ENCODE data around the gene AKR1E2. TPM values are rescaled to one million over a fixed set of nuclear protein-coding genes. Genes with fewer than 3 reads are reported as not detected.

The AKR1E2 gene
- total and polyA plus RNA-seq, 9 of the 15 experiments (the other 6 are each of a cell fraction or from before 2014, with no cell fraction given): 4.2 to 16.6 (median 9.8) TPM

- TF ChIP-seq ZNF699 (CRISPR knock-in tag; IDR thresholded peaks at IDR 0.05; ENCODE audit: insufficient replicate concordance): no peak
- TF ChIP-seq ZNF311 (CRISPR knock-in tag; IDR thresholded peaks at IDR 0.05): peak; percentile 32; the same call in 1 of the 2 replicates
- no peak for TF ChIP-seq DNMT1 (IDR thresholded peaks at IDR 0.05)
- TF ChIP-seq ZKSCAN3 (CRISPR knock-in tag; IDR thresholded peaks at IDR 0.05): no peak
- no peak for TF ChIP-seq COPS2 (conservative IDR thresholded peaks at IDR 0.05)
- peak; percentile 98 for TF ChIP-seq ARID1B (IDR thresholded peaks at IDR 0.05)
- TF ChIP-seq RUNX1 (IDR thresholded peaks at IDR 0.05; ENCODE audit: low read depth): 0 out of 2 replicates have a peak, but pooled peaks have one; percentile 69
- TF ChIP-seq ZFP1 (CRISPR knock-in tag; IDR thresholded peaks at IDR 0.05): no peak
- peak; percentile 65 for TF ChIP-seq CREB1 (IDR thresholded peaks at IDR 0.05)
- TF ChIP-seq CREB1 (CRISPR knock-in tag; IDR thresholded peaks at IDR 0.05): no peak
- no peak for TF ChIP-seq ZNF444 (CRISPR knock-in tag; IDR thresholded peaks at IDR 0.05)
- no peak for TF ChIP-seq ARID4B (CRISPR knock-in tag; IDR thresholded peaks at IDR 0.05)
- TF ChIP-seq HBP1 (CRISPR knock-in tag; IDR thresholded peaks at IDR 0.05): peak; percentile 75; the same call in 1 of the 2 replicates
- TF ChIP-seq ZNF212 (CRISPR knock-in tag; IDR thresholded peaks at IDR 0.05): no peak
- no peak for TF ChIP-seq CHD1 (IDR thresholded peaks at IDR 0.05; ENCODE audit: low read length)
- peak; percentile 59; the same call in 1 of the 2 replicates for TF ChIP-seq MAFK (IDR thresholded peaks at IDR 0.05; ENCODE audit: low read length)
- no peak for TF ChIP-seq ZNF146 (CRISPR knock-in tag; IDR thresholded peaks at IDR 0.05; ENCODE audit: unreplicated experiment)
- no peak for TF ChIP-seq ZNF668 (CRISPR knock-in tag; IDR thresholded peaks at IDR 0.05)
- no peak for TF ChIP-seq FOXO4 (CRISPR knock-in tag; IDR thresholded peaks at IDR 0.05)
- no peak for TF ChIP-seq ZNF830 (CRISPR knock-in tag; IDR thresholded peaks at IDR 0.05)
- no peak for TF ChIP-seq HDAC6 (IDR thresholded peaks at IDR 0.05; ENCODE audit: low read depth, low read length)
- TF ChIP-seq RNF2 (IDR thresholded peaks at IDR 0.05): peak; percentile 60; the same call in 1 of the 2 replicates
- no peak for TF ChIP-seq CBX8 (IDR thresholded peaks at IDR 0.05; ENCODE audit: borderline replicate concordance, extremely low read depth, low read depth, low read length, poor library complexity, severe bottlenecking)
- TF ChIP-seq ILK (tag; IDR thresholded peaks at IDR 0.05; ENCODE audit: borderline replicate concordance, low read depth): no peak
Observed at GRCh38 chr10:4848356-4849041, 22.5 kb downstream of the AKR1E2 start (continued).
